Measurements from ENCODE around the gene GAGE12H.
"Not testable (repeated sequence)": the region's sequence is repeated elsewhere in the genome, so short reads cannot be mapped to it uniquely, and the experiment has no call there.

GAGE12H gene

GRCh38 chrX:49579649-49580048 lies at the start of gene GAGE12H:
Gene GAGE12H, plus strand, starts transcription at chrX:49579949. Its CDS starts 1,155 bp downstream, at chrX:49581104.
- DNase-seq (ENCODE audit: low spot score) = not testable (repeated sequence)

GRCh38 chrX:49531877-49532276 lies 47.9 kb upstream of the GAGE12H start, which contains the start of gene GAGE12C:
Gene GAGE12C, plus strand, starts transcription at chrX:49532177. Its CDS starts 1,155 bp downstream, at chrX:49533332.
- DNase-seq (ENCODE audit: low spot score) = not testable (repeated sequence)

GRCh38 chrX:49541433-49541832 lies 38.3 kb upstream of the GAGE12H start, which contains the start of gene GAGE12D:
Gene GAGE12D, plus strand, starts transcription at chrX:49541733. Its CDS starts 1,155 bp downstream, at chrX:49542888.
- not testable (repeated sequence) for DNase-seq (ENCODE audit: low spot score)

- not testable (repeated sequence) for DNase-seq (ENCODE audit: low spot score)
Measured at GRCh38 chrX:49550989-49551388, 28.8 kb upstream of the GAGE12H start, which contains the start of gene GAGE12E. Gene GAGE12E, plus strand, starts transcription at chrX:49551289. Its CDS starts 1,155 bp downstream, at chrX:49552444.

- DNase-seq (ENCODE audit: low spot score) = not testable (repeated sequence)
Measured at GRCh38 chrX:49560542-49560941, 19.2 kb upstream of the GAGE12H start, which contains the start of gene GAGE12F. Gene GAGE12F, plus strand, starts transcription at chrX:49560842. Its CDS starts 1,155 bp downstream, at chrX:49561997.

GRCh38 chrX:49568728-49569127 lies 11.0 kb upstream of the GAGE12H start:
- not testable (repeated sequence) for DNase-seq (ENCODE audit: low spot score)

- DNase-seq (ENCODE audit: low spot score) = not testable (repeated sequence)
Measured at GRCh38 chrX:49569152-49569551, 10.6 kb upstream of the GAGE12H start.

- DNase-seq (ENCODE audit: low spot score) = not testable (repeated sequence)
Measured at GRCh38 chrX:49570100-49570499, 9.6 kb upstream of the GAGE12H start, which contains the start of gene GAGE12G. Gene GAGE12G, plus strand, starts transcription at chrX:49570400. Its CDS starts 1,155 bp downstream, at chrX:49571555.

- DNase-seq (ENCODE audit: low spot score) = not testable (repeated sequence)
Measured at GRCh38 chrX:49589196-49589595, 9.4 kb downstream of the GAGE12H start, which contains the start of gene GAGE2A. Gene GAGE2A, plus strand, starts transcription at chrX:49589496. Its CDS starts 1,155 bp downstream, at chrX:49590651.

- not testable (repeated sequence) for DNase-seq (ENCODE audit: low spot score)
Measured at GRCh38 chrX:49589769-49590478, 10.2 kb downstream of the GAGE12H start.

GRCh38 chrX:49590488-49590887 lies 10.7 kb downstream of the GAGE12H start:
- not testable (repeated sequence) for DNase-seq (ENCODE audit: low spot score)

GRCh38 chrX:49598720-49599119 lies 19.0 kb downstream of the GAGE12H start, which contains the start of gene GAGE1:
Gene GAGE1, plus strand, starts transcription at chrX:49599020. Its CDS starts 1,155 bp downstream, at chrX:49600175.
- not testable (repeated sequence) for DNase-seq (ENCODE audit: low spot score)

- DNase-seq (ENCODE audit: low spot score) = no peak
Measured at GRCh38 chrX:49610718-49611310, 31.1 kb downstream of the GAGE12H start.

- no peak for DNase-seq (ENCODE audit: low spot score)
Measured at GRCh38 chrX:49618574-49618973, 38.8 kb downstream of the GAGE12H start.

- no peak for DNase-seq (ENCODE audit: low spot score)
Measured at GRCh38 chrX:49627086-49627777, 47.5 kb downstream of the GAGE12H start.
